ENCODE measurements around the gene UGT2B7. TPM values are rescaled to one million over a fixed set of nuclear protein-coding genes. Genes with fewer than 3 reads are reported as not detected.

Gene UGT2B7
- total and polyA plus RNA-seq, 2 experiments from 2014 or later = 90.0 to 125 TPM

GRCh38 chr4:69054578-69055200, 41.6 kb upstream of the UGT2B7 start:
- Histone ChIP-seq H3K4me3 (no peak overlapping the region), H3K9me2 (replicated peaks; ENCODE audit: insufficient read depth) (no peaks in the 10 kb centered on the region), H3K4me2 (no peak overlapping the region), H3K27ac (peak overlapping the region; percentile 77), H3K4me1 (ENCODE audit: insufficient read depth) (peaks cover 17% of the 10 kb centered on the region), H3K27me3 (no peaks in the 10 kb centered on the region), H3K36me3 (replicated peaks; ENCODE audit: insufficient read depth, low read depth) (no peaks in the 10 kb centered on the region), H3K9me3 (ENCODE audit: low read depth) (no peaks in the 10 kb centered on the region), H2AFZ (peak overlapping the region; percentile 5), H3K79me2 (no peaks in the 10 kb centered on the region), H4K20me1 (ENCODE audit: insufficient read depth, poor library complexity, severe bottlenecking) (no peaks in the 10 kb centered on the region)
- TF ChIP-seq EZH2 (IDR thresholded peaks at IDR 0.05; ENCODE audit: borderline replicate concordance) (no peak), EZH2phosphoT487 (IDR thresholded peaks at IDR 0.05; ENCODE audit: low read depth, severe bottlenecking, unreplicated experiment) (no peak), CTCF (IDR thresholded peaks at IDR 0.05; ENCODE audit: poor library complexity) (no peak)
- DNase-seq (ENCODE audit: low spot score) = peak; percentile 35
- 85% methylated on average over 7 of the region's 7 CpGs for WGBS (ENCODE audit: low lambda C conversion rate, missing lambda C conversion rate)

- Histone ChIP-seq H3K9me2 (replicated peaks; ENCODE audit: insufficient read depth) (no peaks in the 10 kb centered on the region), H2AFZ (no peak overlapping the region), H3K4me1 (ENCODE audit: insufficient read depth) (peaks cover 17% of the 10 kb centered on the region), H3K27ac (no peak overlapping the region), H3K27me3 (no peaks in the 10 kb centered on the region), H3K4me2 (no peak overlapping the region), H3K4me3 (no peak overlapping the region), H4K20me1 (ENCODE audit: insufficient read depth, poor library complexity, severe bottlenecking) (no peaks in the 10 kb centered on the region), H3K9me3 (ENCODE audit: low read depth) (no peaks in the 10 kb centered on the region), H3K79me2 (no peaks in the 10 kb centered on the region), H3K36me3 (replicated peaks; ENCODE audit: insufficient read depth, low read depth) (no peaks in the 10 kb centered on the region)
- no peak for DNase-seq (ENCODE audit: low spot score)
- 95% methylated on average over 6 of the region's 6 CpGs for WGBS (ENCODE audit: low lambda C conversion rate, missing lambda C conversion rate)
- TF ChIP-seq CTCF (IDR thresholded peaks at IDR 0.05; ENCODE audit: poor library complexity) (no peak), EZH2phosphoT487 (IDR thresholded peaks at IDR 0.05; ENCODE audit: low read depth, severe bottlenecking, unreplicated experiment) (no peak), EZH2 (IDR thresholded peaks at IDR 0.05; ENCODE audit: borderline replicate concordance) (no peak)
Measured at GRCh38 chr4:69056150-69056549, 40.1 kb upstream of the UGT2B7 start.

- no peak overlapping the region for H3K4me3 ChIP-seq
- peaks cover 17% of the 10 kb centered on the region for H3K4me1 ChIP-seq (ENCODE audit: insufficient read depth)
- DNase-seq (ENCODE audit: low spot score) = no peak
- H3K79me2 ChIP-seq = no peaks in the 10 kb centered on the region
- 75% methylated on average over 4 of the region's 4 CpGs for WGBS (ENCODE audit: low lambda C conversion rate, missing lambda C conversion rate)
- peak overlapping the region; percentile 70 for H3K27ac ChIP-seq
- H2AFZ ChIP-seq = peak overlapping the region; percentile 73
- H4K20me1 ChIP-seq (ENCODE audit: insufficient read depth, poor library complexity, severe bottlenecking) = no peaks in the 10 kb centered on the region
- peak overlapping the region; percentile 67 for H3K4me2 ChIP-seq
- no peaks in the 10 kb centered on the region for H3K36me3 ChIP-seq (replicated peaks; ENCODE audit: insufficient read depth, low read depth)
- no peak for TF ChIP-seq EZH2phosphoT487 (IDR thresholded peaks at IDR 0.05; ENCODE audit: low read depth, severe bottlenecking, unreplicated experiment)
- TF ChIP-seq CTCF (IDR thresholded peaks at IDR 0.05; ENCODE audit: poor library complexity) = no peak
- no peak for TF ChIP-seq EZH2 (IDR thresholded peaks at IDR 0.05; ENCODE audit: borderline replicate concordance)
- no peaks in the 10 kb centered on the region for H3K9me2 ChIP-seq (replicated peaks; ENCODE audit: insufficient read depth)
- H3K27me3 ChIP-seq = no peaks in the 10 kb centered on the region
- H3K9me3 ChIP-seq (ENCODE audit: low read depth) = no peaks in the 10 kb centered on the region
Measured at GRCh38 chr4:69056921-69057550, 39.2 kb upstream of the UGT2B7 start.

Data from hepatocyte (in vitro differentiated cells).